Prostate gland (tissue), 2 donors: ENCODE measurements around the gene JUNB. TPM values are rescaled to one million over a fixed set of nuclear protein-coding genes. Genes with fewer than 3 reads are reported as not detected.
A peak's percentile ranks its signal among the peaks of the same experiment; 100 is the strongest.

Experiments used
- DNase-seq: peaks from one replicate; pipeline ENCODE4 v3.0.0-alpha.2; 2019; ENCODE audit warnings: low spot score
- H3K27ac ChIP-seq, 2 donors: fragments of 200-600 bp; sonication (generic); 2 replicates each; pipeline ENCODE4 v1.5.1; 2017 to 2019
- H3K27me3 ChIP-seq: fragments of 200-600 bp; sonication (generic); replicated peaks from 2 replicates; pipeline ENCODE4 v1.5.1; 2019; ENCODE audit not compliant: insufficient read depth
- H3K36me3 ChIP-seq, 2 donors: fragments of 200-600 bp; sonication (generic); 1 replicate in 1 of 2; 2 replicates in 1 of 2; pipeline versions ENCODE4 v1.5.1 to v1.8.1; 2017 to 2019
- H3K4me1 ChIP-seq: fragments of 200-600 bp; sonication (generic); replicated peaks from 2 replicates; pipeline ENCODE4 v1.5.1; 2019
- H3K4me3 ChIP-seq, 2 donors: fragments of 200-600 bp; sonication (generic); 2 replicates each; pipeline ENCODE4 v1.5.1; 2017 to 2019
- H3K9me3 ChIP-seq: fragments of 200-600 bp; sonication (generic); 2 replicates; pipeline ENCODE4 v1.5.1; 2017
- CTCF ChIP-seq, 4 experiments: fragments of 200-600 bp in 2 of 4; fragments of 450-650 bp in 2 of 4; sonication (generic) in 2 of 4; IDR thresholded peaks; 1 replicate in 3 of 4; 2 replicates in 1 of 4; pipeline ENCODE4 v1.5.1; 2016 to 2019; ENCODE audit warnings: antibody characterized with exemption in 4 of 4, mild to moderate bottlenecking in 2 of 4, moderate library complexity in 2 of 4
- POLR2A ChIP-seq: fragments of 450-650 bp; IDR thresholded peaks from one replicate; pipeline ENCODE4 v1.6.1; 2016; ENCODE audit warnings: antibody characterized with exemption, mild to moderate bottlenecking
- POLR2AphosphoS5 ChIP-seq: sonication (generic); formaldehyde crosslinking; IDR thresholded peaks from one replicate; pipeline ENCODE4 v1.6.1; 2017; ENCODE audit warnings: antibody characterized with exemption
- WGBS: methylation state at CpG from one replicate; pipeline ENCODE4 v1.1.5; 2018; 5-methylcytosine and 5-hydroxymethylcytosine counted together
- intact Hi-C: fragments of 100-400 bp; cut with DNase I; formaldehyde crosslinking; loops from one replicate; pipeline ENCODE4 v1.14.2; 2022
- total RNA-seq, 2 donors: library from RNA; depleted of rRNA; stranded (reverse); fragments of >200 nt; gene quantifications; one replicate each; pipeline ENCODE4 v1.1.0, GENCODE V29; 2016

The JUNB gene
- total RNA-seq, 2 donors from 2014 or later, result 173 to 290 TPM

GRCh38 chr19:12764698-12765097, 26.6 kb upstream of the JUNB start:
- intact Hi-C loops, result loop anchor here (5.0 kb wide), 1 partner anchor 83 kb away; no protein-coding TSS in a partner anchor
- Histone ChIP-seq H3K9me3 (no peaks in the 10 kb centered on the region), H3K4me3 (no peak overlapping the region), H3K4me1 (no peaks in the 10 kb centered on the region), H3K27ac (no peak overlapping the region), H3K36me3 (peaks cover 4 to 5% of the 10 kb centered on the region in 2 donors), H3K27me3 (no peaks in the 10 kb centered on the region)
- TF ChIP-seq POLR2AphosphoS5 (no peak), POLR2A (no peak), CTCF (IDR thresholded peaks at IDR 0.05) (no peak)
- DNase-seq, result no peak
- 97% methylated on average over 16 of the region's 16 CpGs for WGBS

GRCh38 chr19:12766051-12766521, 25.2 kb upstream of the JUNB start:
- Histone ChIP-seq H3K4me1 (no peaks in the 10 kb centered on the region), H3K36me3 (peaks cover 4 to 5% of the 10 kb centered on the region in 2 donors), H3K27ac (no peak overlapping the region), H3K4me3 (peak overlapping the region; percentile 12 to 13), H3K27me3 (no peaks in the 10 kb centered on the region), H3K9me3 (no peaks in the 10 kb centered on the region)
- TF ChIP-seq POLR2A (no peak), CTCF (IDR thresholded peaks at IDR 0.05) (peak; percentile 52 to 79 (median 70)), POLR2AphosphoS5 (peak; percentile 11)
- intact Hi-C loops, result loop anchor here (2.0 kb wide), 1 partner anchor 71 kb away; no protein-coding TSS in a partner anchor
- 36% methylated on average over 30 of the region's 30 CpGs for WGBS
- peak; percentile 60 for DNase-seq

- TF ChIP-seq CTCF (IDR thresholded peaks at IDR 0.05) (no peak), POLR2A (no peak), POLR2AphosphoS5 (no peak)
- Histone ChIP-seq H3K4me1 (no peaks in the 10 kb centered on the region), H3K27me3 (no peaks in the 10 kb centered on the region), H3K9me3 (no peaks in the 10 kb centered on the region), H3K36me3 (peaks cover 4 to 5% of the 10 kb centered on the region in 2 donors), H3K4me3 (no peak overlapping the region), H3K27ac (no peak overlapping the region)
- WGBS, result 91% methylated on average over 11 of the region's 11 CpGs
- no peak for DNase-seq
- intact Hi-C loops, result loop anchor here (2.0 kb wide), 1 partner anchor 70 kb away; no protein-coding TSS in a partner anchor
These were observed 24.1 kb upstream of the JUNB start for GRCh38 chr19:12767150-12767549.

GRCh38 chr19:12767666-12768065, 23.6 kb upstream of the JUNB start:
- TF ChIP-seq CTCF (IDR thresholded peaks at IDR 0.05), result no peak
- TF ChIP-seq POLR2A, result no peak
- no peak for TF ChIP-seq POLR2AphosphoS5
- no peak for DNase-seq
- no peaks in the 10 kb centered on the region for H3K9me3 ChIP-seq
- H3K4me3 ChIP-seq, result no peak overlapping the region
- no peaks in the 10 kb centered on the region for H3K4me1 ChIP-seq
- H3K27ac ChIP-seq, result no peak overlapping the region
- no peaks in the 10 kb centered on the region for H3K27me3 ChIP-seq
- intact Hi-C loops, result loop anchor here (2.0 kb wide), 1 partner anchor 69 kb away; no protein-coding TSS in a partner anchor
- peaks cover 2 to 5% of the 10 kb centered on the region in 2 donors for H3K36me3 ChIP-seq
- 91% methylated on average over 15 of the region's 15 CpGs for WGBS

- WGBS, result 44% methylated on average over 31 of the region's 37 CpGs
- Histone ChIP-seq H3K9me3 (no peaks in the 10 kb centered on the region), H3K27me3 (no peaks in the 10 kb centered on the region), H3K4me3 (no peak overlapping the region), H3K27ac (no peak overlapping the region), H3K36me3 (peaks cover 0 to 3% of the 10 kb centered on the region in 2 donors), H3K4me1 (peaks cover 2% of the 10 kb centered on the region)
- TF ChIP-seq POLR2AphosphoS5, result no peak
- no peak for TF ChIP-seq CTCF (IDR thresholded peaks at IDR 0.05)
- no peak for TF ChIP-seq POLR2A
- DNase-seq, result no peak
- intact Hi-C loops, result loop anchor here (5.0 kb wide), 1 partner anchor 38 kb away; the partner anchor contains the start of gene RNASEH2A
These were observed 21.6 kb upstream of the JUNB start for GRCh38 chr19:12769689-12770088.
